Suppressor macrophage treated with lipopolysaccharide for 4 hours (primary cell): Measurements from ENCODE around the gene ATG9A.

Experiments
- DNase-seq: peaks from one replicate; pipeline ENCODE4 v3.0.0-alpha.2; 2020

The ATG9A gene

DNA sequence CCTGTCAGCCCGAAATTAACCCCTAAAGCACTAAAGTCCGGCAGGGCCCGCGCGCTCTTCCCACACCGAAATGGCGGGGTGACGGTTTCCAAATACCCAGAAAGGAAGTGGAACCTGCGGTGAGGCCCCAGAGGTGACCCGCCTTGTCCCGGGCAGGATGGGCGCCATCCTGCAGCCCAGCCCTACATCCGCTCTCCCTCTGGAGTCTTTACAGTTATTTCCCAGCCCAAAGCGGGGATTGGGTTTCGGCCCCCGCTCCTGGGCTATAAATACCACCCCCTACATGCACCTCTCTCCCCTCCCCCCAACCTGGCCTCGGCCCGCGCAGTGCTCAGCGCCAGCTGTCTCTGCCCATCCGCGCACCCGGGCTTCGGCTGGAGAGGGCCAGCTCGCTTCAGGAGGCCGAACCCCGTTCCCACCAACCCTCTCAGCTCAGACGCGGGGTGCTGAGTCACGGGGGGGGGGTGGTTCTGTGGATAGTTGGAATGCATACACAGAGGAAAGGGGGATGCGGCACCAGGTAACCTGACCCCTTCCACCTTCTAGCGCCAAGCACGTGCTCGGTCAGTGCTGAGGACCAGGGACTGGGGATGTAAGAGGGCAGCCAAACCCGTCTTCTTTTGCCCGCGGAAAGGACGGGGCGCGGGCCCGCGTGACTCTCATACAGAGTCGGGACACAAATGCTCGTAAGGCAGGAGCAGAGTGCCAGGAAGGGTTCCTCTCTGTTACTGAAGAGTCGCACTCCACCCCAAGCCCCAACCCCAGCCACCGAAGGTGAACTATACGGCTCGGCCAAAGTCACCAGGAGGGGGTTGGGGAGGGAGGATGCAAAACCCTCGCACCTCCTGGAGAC is 23.7 kb upstream of the ATG9A start, which contains the start of gene TUBA4B:
Gene TUBA4B (plus strand): TSS at position 344 of the 853 bp plus-strand sequence. CDS start 165 bp downstream, at position 509.
- no peak for DNase-seq

DNA sequence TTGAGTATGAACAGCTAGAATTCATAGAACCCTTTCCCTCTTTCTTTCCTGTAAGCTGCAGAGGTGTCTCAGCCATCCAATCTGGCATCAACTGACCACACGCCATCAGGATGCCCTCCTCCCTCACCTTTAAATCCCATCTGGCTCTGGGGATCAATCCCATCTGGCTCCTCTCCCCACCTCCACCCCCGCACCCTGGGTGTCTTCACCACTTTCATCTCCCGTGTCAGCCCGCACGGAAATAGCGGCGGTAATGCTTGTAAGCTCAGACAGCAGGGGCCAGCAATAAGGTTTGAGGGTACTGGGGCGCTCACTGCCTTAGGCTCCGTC is 23.1 kb upstream of the ATG9A start:
- DNase-seq, result no peak

DNA sequence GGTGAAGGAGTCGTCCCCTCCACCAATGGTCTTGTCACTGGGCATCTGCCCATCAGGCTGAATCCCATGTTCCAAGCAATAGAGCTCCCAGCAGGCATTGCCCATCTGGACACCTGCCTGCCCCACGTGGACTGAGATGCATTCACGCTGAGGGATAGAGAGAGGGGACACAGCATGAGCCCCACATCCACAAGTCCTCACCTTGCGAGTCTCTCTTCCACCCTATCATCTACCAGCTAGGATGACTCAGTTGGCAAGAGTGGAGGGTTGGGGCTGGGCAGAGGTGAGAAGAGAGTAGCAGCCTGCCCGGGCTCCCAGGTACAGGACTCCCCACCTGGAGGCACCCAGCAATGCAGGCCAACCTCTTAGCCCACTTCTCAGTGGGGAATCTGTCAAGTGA is 22.6 kb upstream of the ATG9A start:
- DNase-seq, result no peak

DNA sequence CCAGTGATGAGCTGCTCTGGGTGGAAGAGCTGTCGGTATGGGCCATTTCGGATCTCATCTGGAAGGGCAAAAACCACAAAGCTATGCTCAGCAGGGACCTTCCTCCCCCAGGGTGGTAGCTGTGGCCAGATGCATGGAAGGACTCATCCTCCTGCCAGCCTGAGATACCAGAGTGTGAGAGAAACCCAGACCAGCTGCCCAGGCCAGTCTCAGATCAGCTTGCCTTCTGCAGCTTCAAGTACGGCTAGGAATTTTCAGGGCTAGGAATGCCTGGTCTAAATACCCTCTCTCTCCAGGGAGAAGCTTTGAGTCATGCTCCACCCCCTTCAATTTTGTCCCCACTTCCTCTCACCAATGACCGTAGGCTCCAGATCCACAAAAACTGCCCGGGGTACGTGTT is 22.2 kb upstream of the ATG9A start:
- no peak for DNase-seq

DNA sequence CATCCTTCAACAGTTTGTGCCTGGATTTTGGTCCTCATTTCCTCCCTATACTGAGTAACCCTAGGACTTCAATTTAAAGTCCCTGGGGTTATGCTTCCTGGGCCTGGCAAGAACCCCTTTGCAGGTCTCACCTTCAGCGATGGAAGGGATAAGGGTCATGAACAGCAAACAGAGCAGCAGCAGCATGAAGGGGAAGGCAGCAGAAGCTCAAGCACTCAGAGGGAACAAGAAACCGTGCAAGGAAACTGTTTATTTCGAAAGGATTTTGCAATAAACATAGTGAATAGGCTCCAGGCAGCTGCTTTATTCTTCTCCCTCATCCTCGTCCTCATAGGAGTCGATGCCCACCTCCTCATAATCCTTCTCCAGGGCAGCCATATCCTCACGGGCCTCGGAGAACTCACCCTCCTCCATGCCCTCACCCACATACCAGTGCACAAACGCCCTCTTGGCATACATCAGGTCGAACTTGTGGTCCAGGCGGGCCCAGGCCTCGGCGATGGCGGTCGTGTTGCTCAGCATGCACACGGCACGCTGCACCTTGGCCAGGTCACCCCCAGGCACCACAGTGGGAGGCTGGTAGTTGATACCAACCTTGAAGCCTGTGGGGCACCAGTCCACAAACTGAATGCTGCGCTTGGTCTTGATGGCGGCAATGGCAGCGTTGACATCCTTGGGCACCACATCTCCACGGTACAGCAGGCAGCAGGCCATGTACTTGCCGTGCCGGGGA is 20.8 kb upstream of the ATG9A start:
- DNase-seq, result no peak

DNA sequence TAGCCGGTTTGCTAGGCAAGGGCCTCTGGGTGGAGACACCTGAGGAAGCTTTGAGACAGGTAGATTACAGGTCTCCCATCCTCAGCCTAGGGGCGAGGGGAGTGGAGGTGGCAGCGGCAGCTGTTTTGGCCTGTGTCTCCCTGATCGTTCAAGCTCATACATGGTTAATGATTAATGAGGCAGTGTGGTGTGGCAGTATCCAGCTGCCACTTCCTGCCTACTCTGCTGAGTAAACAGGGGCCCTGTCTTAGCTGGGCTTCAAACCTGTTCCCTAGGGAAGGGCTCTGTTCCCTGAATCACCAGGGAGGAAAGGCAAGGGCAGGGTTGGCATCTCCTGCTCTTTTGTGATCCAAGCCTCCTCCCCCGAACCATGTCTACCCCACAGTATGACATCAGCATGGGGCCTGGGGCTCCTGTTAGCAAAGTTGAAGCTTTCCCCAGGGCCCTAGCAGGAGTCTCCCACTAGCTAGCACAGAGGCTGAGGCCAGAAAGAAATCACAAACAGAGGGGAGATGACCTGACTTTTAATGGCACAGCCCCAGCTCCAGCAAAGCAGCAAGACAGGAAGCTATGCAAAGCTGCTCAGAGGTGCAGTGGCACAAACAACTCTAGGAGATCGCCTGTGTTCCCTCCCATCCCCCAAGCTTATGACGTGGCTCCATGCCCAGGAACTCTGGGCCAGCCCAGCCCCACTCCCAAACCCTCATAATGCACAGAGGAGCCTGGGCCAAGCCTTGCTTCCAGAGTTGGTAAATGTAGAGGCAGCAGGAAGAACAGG is 20.0 kb upstream of the ATG9A start:
- DNase-seq, result no peak

DNA sequence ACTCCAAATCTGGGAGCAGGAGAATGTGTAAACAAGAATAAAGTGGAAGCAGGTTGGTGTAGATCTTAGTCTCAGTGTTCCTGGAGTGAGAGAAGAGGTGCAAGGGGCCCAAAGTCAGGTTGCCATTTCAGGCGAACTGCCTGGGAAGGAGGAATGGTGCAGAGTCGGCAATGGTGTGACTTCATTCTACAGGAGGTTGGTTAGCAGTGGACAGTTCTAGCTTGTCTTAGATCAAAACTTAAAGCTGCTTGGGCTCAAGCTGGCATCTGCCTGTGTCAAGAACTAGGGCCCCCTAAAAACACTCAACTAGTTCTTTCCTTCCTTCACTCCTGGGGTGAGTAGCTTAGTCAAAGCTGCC is 19.4 kb upstream of the ATG9A start:
- DNase-seq, result no peak

DNA sequence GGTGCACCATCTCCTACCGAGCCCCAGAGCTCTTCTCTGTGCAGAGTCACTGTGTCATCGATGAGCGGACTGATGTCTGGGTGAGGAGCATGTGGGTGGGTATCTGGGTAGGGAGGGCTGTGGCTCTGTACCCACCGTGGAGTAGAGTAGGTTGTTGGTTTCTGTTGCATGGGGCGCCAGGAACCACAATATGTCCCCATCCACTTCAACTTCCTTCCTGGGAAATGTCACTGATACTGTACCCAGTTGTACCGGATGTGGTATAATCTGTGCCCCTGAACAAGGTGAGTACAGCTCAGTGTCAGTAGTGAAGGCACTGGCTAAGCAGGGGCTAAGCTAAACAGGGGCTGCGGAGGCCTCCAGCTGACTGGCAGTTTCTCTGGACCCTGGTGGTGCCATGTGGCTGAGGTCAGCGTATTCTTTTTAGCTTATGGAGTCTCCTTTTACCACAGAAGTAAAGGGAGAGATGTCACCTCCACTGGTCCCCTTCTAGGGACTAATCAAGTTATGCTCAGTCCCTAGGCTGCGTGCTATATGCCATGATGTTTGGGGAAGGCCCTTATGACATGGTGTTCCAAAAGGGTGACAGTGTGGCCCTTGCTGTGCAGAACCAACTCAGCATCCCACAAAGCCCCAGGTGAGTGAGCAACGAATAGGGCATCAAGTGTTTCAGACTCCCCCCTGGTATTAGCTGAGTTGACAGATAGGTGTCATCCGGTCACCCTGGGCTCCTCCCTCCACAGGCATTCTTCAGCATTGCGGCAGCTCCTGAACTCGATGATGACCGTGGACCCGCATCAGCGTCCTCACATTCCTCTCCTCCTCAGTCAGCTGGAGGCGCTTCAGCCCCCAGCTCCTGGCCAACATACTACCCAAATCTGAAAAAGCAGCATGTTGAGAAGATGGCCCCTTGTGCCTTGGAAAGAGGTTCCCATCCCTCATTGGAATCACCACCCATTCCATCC is 18.5 kb upstream of the ATG9A start:
- DNase-seq, result no peak

DNA sequence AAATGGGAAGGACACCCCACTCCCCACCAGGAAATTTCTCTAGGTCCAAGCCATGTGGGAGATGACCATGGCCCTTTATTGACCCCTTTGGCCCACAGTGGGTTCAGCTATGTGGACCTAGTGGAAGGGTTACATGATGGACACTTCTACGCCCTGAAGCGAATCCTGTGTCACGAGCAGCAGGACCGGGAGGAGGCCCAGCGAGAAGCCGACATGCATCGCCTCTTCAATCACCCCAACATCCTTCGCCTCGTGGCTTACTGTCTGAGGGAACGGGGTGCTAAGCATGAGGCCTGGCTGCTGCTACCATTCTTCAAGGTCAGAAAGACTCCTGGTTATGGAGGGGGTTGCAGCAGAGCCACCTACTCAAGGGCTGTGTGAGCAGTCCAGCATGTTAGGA is 17.1 kb upstream of the ATG9A start:
- no peak for DNase-seq

DNA sequence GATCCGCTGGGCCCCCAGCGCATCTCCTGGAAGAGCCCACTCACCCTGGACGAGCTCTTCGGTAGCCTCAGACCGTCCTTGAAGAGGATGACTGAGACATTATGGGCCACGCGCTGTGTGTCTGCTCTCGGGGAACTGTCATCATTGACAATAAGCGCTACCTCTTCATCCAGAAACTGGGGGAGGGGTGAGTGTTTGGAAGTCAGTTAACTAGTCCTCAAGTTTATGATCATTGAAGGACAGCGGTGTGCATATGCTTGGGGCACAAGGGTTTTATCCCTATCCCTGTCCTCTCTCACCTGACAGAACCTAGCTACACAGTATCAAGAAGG is 16.4 kb upstream of the ATG9A start:
- DNase-seq, result no peak

DNA sequence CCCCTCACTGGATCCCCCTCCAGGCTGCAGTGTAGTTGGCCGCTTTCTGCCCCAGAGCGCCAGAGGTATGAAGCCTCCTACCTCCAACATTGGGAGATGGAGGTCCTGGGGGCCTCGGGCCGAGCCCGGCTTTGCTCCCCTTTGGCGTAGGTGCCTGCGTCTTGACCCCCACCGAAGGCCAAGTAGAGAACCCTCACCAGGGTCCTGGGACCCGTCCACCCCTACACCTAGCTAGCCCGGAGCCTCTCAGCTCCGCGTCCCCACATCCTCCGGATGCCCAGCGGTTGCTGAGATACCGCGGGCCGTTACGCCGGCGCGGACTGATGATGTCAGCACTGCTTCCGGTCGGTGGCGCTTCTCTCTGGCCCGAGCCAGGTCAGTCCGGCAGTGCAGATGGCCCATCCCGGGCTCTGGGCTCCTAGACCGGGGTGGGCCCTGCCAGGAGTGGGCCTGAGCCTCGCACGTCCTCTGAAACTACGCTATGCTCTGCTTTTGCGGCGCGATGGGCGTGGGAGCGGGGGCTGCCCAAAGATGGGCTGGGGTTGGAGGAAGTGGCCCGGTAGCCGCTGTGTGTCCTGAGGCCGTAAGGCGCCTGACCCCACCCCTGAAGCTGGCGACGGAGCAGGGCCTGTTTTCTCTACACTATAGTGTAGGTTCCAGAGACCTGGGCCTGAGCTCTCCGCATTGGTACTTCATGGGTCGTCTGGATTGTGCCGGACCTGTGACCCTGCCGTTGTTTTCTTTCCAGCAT is 15.9 kb upstream of the ATG9A start, which contains the start of the genes GLB1L and STK16:
Gene GLB1L (minus strand): TSS at position 297 of the 751 bp plus-strand sequence. CDS start 1,871 bp downstream, outside the sequence.
Gene STK16 (plus strand): TSS at position 332 of the 751 bp plus-strand sequence. CDS start 521 bp downstream, outside the sequence.
- peak; percentile 95 for DNase-seq

DNA sequence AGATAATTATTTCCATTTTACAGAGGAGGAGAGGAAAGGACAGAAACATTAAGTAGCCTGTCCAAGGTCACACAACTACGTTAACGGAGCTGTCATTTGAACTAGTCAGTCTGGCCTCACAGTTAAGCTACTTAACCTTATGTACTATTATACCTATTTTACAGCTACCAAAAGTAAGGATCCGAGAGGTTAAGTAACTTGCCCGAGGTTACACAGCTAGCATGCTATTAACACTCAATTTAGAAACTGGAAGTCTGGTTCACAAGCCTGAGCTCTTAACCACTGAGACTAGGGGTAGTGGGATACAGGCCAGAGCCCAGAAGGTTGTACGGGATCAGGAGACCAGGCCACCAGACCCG is 15.3 kb upstream of the ATG9A start:
- peak; percentile 6 for DNase-seq

DNA sequence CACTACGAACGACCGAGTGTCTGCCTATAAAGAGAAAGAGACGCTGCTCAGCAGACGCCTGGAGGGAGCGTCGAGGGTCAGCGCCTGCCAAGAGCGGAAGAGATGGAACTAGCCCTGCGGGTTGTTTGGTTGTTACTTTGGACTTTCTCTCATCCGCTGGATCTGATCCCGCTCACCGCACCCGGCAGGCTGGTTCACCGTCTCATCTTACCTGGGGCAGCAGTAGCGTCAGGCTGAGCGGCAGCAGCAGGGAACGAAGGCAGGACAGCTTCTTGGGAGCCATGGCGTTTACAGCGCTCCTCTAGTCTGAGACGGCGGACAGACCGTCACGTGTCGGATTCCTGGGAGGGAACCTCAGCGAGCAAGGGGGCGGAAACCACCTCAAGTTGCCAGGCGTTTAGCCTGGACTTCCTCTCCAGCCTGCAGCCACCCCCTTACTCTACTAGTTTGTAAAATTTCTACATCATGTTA is 13.9 kb upstream of the ATG9A start:
- DNase-seq, result peak; percentile 56

DNA sequence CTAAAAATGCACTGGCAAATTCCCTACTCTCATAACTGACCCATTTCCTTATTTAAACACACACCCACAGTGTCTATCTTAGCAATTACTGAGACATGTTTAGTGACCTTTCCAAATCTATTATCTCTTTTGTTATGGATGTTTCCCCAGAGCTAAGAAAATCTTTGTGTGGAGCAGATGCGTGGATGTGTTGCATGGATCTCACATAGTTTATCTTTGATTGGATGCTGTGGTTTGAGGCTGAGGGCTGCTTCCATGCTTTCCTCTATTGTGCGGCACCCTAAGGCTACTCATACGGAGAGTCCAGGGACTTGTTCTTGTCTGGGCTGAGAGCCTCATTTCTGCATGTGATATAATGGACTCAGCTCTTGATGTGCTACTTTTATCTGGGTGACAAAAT is 4.9 kb upstream of the ATG9A start:
- DNase-seq, result no peak

DNA sequence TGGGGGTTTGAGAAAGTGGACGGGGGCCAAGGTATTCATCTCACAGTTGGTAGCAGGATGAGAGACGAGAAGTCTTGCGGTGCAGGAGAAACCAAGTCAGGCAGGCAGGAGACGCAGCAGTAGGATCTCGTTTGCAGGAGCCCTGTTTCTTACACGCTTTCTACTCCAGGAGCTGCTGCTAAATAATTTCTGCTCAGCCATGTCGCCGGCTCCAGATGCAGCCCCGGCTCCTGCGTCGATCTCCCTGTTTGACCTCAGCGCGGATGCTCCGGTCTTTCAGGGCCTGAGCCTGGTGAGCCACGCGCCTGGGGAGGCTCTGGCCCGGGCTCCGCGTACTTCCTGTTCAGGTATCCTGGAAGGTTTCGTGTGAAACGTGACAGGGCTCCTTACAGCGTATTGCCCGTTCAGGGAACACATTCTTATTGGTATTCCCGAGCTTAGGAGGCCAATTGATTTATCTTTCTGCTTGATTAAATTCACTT is 664 bp upstream of the ATG9A start:
- DNase-seq, result peak; percentile 81

DNA sequence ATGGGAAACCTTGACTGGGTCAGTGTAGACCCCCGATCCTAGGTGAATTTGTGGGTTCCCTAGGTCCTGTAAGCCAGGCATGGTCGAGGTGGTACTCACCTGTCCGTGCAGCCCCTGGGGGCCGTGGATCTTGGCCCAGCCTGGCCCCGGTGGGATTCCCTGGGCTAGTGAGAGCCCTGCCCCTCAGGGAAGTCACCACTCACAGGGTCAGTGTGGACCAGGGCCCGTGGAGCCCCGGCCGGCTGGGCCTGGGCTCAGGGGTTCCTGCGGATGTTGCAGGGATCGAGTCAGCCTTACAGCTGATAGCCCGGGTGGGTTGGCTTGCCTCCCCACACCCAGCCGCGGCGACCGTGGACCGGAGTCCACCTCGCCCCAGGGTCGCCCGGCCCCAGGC is 528 bp downstream of the ATG9A start:
- no peak for DNase-seq

DNA sequence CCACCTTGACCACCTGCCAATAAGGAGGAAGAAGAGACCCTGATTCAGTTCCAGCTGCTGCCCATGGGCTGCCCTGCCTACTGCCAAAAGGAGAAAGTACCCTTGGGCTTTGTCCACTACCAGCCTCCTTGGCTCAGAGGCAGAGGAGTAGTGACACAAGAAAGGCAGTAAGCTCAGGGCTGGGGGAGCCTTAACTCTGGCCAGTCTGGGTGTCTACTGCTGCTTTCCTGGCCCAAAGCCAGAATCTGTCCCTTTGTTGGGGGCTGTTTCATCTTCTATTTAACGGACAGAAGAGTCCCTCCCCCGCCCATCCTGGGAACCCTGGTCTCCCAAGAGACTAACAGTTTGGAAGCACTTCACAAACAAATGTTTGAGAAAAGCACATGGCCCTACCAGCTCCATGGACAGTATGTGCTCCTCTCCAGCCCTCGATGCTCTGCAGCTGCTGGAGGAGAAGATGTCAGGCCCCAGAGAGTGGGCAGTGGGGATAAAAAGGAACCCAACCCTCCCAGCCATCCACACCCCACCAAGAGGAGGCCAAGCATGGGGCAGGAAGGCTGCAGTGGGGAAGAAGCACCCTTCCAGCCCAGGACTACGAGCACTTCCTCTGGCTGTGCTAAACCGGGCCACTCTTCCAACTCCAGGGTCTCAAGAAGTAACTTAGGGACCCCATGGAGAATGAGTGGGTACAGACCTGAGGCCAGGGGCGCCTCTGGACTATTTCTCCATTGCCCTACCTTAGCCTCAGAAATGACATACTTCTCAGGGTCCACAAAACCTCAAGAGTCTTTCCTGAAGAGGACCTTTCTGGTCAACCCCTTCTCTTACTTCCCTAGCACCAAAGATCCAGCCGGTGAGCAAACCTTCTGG is 1.2 kb downstream of the ATG9A start:
- DNase-seq, result no peak

DNA sequence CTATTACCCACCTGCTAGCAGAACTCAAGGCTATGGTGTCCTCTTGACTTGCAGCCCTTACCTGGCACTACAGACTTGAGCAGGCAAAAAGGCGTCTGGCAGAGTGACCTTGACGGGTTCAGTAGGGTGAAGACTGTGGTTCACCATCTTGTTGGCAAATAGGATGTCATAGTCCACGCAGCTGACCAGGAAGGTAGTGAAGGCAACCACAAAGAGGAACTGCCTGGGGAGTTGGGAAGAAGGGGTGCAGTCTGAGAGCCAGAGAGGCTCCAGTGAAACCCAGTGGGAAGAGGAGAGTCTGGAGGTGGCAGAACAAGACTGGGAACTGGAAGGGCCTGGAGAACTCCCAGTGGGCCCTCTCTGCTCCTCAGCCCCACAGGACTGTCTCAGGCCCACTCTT is 4.1 kb downstream of the ATG9A start:
- peak; percentile 52 for DNase-seq

DNA sequence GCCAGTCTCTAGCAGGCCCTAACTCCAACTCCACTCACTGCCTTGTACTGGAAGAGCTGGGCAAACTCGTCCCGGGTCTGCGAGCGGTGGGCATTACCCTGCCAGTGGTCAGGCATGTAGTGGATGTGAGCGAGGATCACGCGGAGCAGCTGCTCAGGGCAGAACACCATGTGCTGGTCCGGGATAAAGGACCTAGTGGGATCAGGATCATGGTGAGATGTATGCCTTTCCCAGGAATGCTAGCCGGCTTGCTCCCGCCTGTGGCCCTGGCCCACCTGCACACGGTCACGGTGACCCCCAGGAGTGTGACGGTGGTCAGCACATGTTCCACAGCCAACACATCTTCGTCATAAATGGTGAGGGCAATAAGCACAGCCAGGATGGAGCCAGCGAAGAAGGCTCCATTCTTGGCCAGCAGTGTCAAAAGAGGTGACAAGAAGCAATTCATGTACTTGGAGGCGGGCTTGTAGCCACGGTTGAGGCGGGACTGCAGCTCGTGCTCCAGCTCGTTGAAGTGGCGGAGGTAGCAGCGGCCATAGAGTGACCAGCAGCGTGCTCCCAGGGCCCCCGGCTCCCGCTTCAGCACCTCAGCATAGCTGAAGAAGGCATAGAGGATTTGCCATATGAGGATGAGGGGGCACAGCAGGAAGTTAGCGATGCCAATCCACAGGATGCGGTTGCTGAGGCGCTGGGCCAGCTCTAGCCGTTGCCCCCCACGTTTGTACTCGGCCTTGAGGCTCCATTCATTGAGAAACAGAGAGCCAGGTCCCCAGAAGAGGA is 5.4 kb downstream of the ATG9A start:
- no peak for DNase-seq
